Lower leg skin (tissue), 3 donors: ENCODE results near the gene HS6ST2.

Experiments
- CTCF ChIP-seq, 3 donors: fragments of 450-650 bp; IDR thresholded peaks; one replicate each; pipeline ENCODE4 v1.5.1; 2016; ENCODE audit warnings: antibody characterized with exemption in 3 of 3, mild to moderate bottlenecking in 3 of 3, moderate library complexity in 2 of 3
- POLR2A ChIP-seq, 2 donors: fragments of 450-650 bp; IDR thresholded peaks; one replicate each; pipeline ENCODE4 v1.6.1; 2016 to 2017; ENCODE audit warnings: antibody characterized with exemption in 2 of 2, mild to moderate bottlenecking in 1 of 2, moderate library complexity in 1 of 2

DNA sequence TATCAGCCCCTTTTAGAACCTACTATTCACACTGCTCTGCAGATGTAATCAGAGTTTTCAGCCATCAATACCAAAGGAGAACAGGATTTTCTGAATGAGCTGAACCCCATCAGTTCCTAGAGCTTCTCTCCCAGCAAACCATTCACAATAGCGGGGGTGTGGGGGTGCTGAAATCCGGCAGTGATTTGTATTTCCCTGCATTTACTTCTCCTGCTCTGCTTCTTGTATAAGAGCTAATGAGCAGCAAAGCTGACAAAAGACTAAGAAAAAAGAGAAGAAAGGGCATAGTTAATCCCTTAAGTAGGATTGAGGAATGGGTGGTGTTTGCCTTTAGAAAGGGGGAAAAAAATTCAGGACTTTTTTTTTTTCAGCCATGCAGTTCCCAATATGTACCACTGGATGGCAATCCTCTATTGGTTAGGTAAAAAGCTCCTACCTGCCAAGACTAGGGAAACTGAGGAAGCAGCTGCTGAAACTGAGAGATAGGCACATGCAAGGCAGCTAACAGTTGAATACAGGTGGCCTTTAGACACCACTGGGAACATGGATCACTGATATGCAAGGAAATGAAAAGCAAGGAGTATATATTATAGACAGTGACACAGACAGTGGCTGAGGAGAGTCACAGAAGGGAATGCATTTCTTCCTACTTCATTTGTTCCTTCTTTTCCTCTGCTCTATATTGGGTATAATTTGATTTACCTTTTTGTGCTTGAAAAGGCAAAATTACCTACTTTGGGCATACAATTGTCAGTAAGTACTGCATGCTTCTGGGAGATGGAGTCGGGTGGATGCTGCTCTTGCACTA is 217.9 kb downstream of the HS6ST2 start:
- TF ChIP-seq CTCF (IDR thresholded peaks at IDR 0.05): no peak
- no peak for TF ChIP-seq POLR2A (IDR thresholded peaks at IDR 0.05)
